IgD-negative memory B cell (primary cell): ENCODE results near the gene HK3. TPM values are rescaled to one million over a fixed set of nuclear protein-coding genes. Genes with fewer than 3 reads are reported as not detected.
A peak's percentile ranks its signal among the peaks of the same experiment; 100 is the strongest.

Experiments used
- H3K27ac Mint-ChIP-seq, 3 donors: one replicate each; pipeline ENCODE4 v1.8.0; 2020 to 2022; ENCODE audit warnings: mild to moderate bottlenecking in 3 of 3, mixed read lengths in 3 of 3, moderate library complexity in 1 of 3
- H3K27me3 Mint-ChIP-seq: one replicate; pipeline ENCODE4 v1.8.0; 2021; ENCODE audit warnings: mixed read lengths
- H3K36me3 Mint-ChIP-seq: one replicate; pipeline ENCODE4 v1.8.0; 2020; ENCODE audit warnings: mild to moderate bottlenecking, mixed read lengths
- H3K4me1 Mint-ChIP-seq, 3 donors: one replicate each; pipeline ENCODE4 v1.8.0; 2020 to 2022; ENCODE audit warnings: mixed read lengths in 3 of 3, mild to moderate bottlenecking in 1 of 3
- H3K4me3 Mint-ChIP-seq, 4 donors: one replicate each; pipeline ENCODE4 v1.8.0; 2020 to 2022; ENCODE audit warnings: mild to moderate bottlenecking in 4 of 4, mixed read lengths in 4 of 4, moderate library complexity in 3 of 4
- H3K9me3 Mint-ChIP-seq, 3 donors: one replicate each; pipeline ENCODE4 v1.8.0; 2020 to 2021; ENCODE audit warnings: mixed read lengths in 3 of 3, mild to moderate bottlenecking in 1 of 3
- polyA plus RNA-seq: library from polyadenylated mRNA; unstranded; fragments of 300-500 nt; fragmentation: Illumina TruSeq; gene quantifications from one replicate; pipeline ENCODE4 v1.2.3, GENCODE V29; 2021

HK3 gene
- polyA plus RNA-seq, 1 donor from 2014 or later = not detected

GRCh38 chr5:176916337-176916736 lies 17.2 kb upstream of the HK3 start:
- Mint-ChIP-seq H3K9me3 (no peaks in the 10 kb centered on the region), H3K4me3 (no peak overlapping the region), H3K4me1 (no peaks in the 10 kb centered on the region), H3K36me3 (peaks cover 10% of the 10 kb centered on the region), H3K27me3 (no peaks in the 10 kb centered on the region), H3K27ac (no peak overlapping the region)

GRCh38 chr5:176915906-176916305 lies 16.8 kb upstream of the HK3 start:
- Mint-ChIP-seq H3K4me1 (no peaks in the 10 kb centered on the region), H3K36me3 (peaks cover 10% of the 10 kb centered on the region), H3K9me3 (no peaks in the 10 kb centered on the region), H3K27me3 (no peaks in the 10 kb centered on the region), H3K27ac (no peak overlapping the region), H3K4me3 (no peak overlapping the region)

- peaks cover 0 to 3% (median 0%) of the 10 kb centered on the region in 3 donors for H3K4me1 Mint-ChIP-seq
- H3K4me3 Mint-ChIP-seq = no peak overlapping the region
- H3K27me3 Mint-ChIP-seq = no peaks in the 10 kb centered on the region
- H3K36me3 Mint-ChIP-seq = peaks cover 4% of the 10 kb centered on the region
- H3K9me3 Mint-ChIP-seq = no peaks in the 10 kb centered on the region
- H3K27ac Mint-ChIP-seq = peak overlapping the region in 1 of 3 donors; percentile 12
Measured at GRCh38 chr5:176912115-176912514, 13.0 kb upstream of the HK3 start.

GRCh38 chr5:176908675-176909368 lies 9.7 kb upstream of the HK3 start:
- no peak overlapping the region for H3K4me3 Mint-ChIP-seq
- H3K4me1 Mint-ChIP-seq = peaks cover 0 to 3% (median 0%) of the 10 kb centered on the region in 3 donors
- peaks cover 2% of the 10 kb centered on the region for H3K36me3 Mint-ChIP-seq
- H3K27me3 Mint-ChIP-seq = no peaks in the 10 kb centered on the region
- no peaks in the 10 kb centered on the region for H3K9me3 Mint-ChIP-seq
- H3K27ac Mint-ChIP-seq = no peak overlapping the region

- Mint-ChIP-seq H3K4me3 (no peak overlapping the region), H3K27ac (no peak overlapping the region), H3K4me1 (peaks cover under 1 to 5% (median 3%) of the 10 kb centered on the region in 3 donors), H3K27me3 (no peaks in the 10 kb centered on the region), H3K36me3 (peaks cover 2% of the 10 kb centered on the region), H3K9me3 (no peaks in the 10 kb centered on the region)
Measured at GRCh38 chr5:176906796-176907195, 7.7 kb upstream of the HK3 start.

GRCh38 chr5:176906126-176906525 lies 7.0 kb upstream of the HK3 start:
- Mint-ChIP-seq H3K9me3 (no peaks in the 10 kb centered on the region), H3K36me3 (peaks cover 3% of the 10 kb centered on the region), H3K27me3 (no peaks in the 10 kb centered on the region), H3K4me3 (no peak overlapping the region), H3K27ac (no peak overlapping the region), H3K4me1 (peaks cover 2 to 8% (median 5%) of the 10 kb centered on the region in 3 donors)

- H3K9me3 Mint-ChIP-seq = no peaks in the 10 kb centered on the region
- H3K4me3 Mint-ChIP-seq = no peak overlapping the region
- no peaks in the 10 kb centered on the region for H3K27me3 Mint-ChIP-seq
- peaks cover 5% of the 10 kb centered on the region for H3K36me3 Mint-ChIP-seq
- H3K27ac Mint-ChIP-seq = no peak overlapping the region
- H3K4me1 Mint-ChIP-seq = peaks cover 4 to 13% (median 11%) of the 10 kb centered on the region in 3 donors
Measured at GRCh38 chr5:176904276-176904675, 5.1 kb upstream of the HK3 start.

- Mint-ChIP-seq H3K27ac (peak overlapping the region in 1 of 3 donors; percentile 59), H3K36me3 (peaks cover 5% of the 10 kb centered on the region), H3K4me1 (peaks cover 6 to 14% (median 14%) of the 10 kb centered on the region in 3 donors), H3K4me3 (no peak overlapping the region), H3K9me3 (no peaks in the 10 kb centered on the region), H3K27me3 (no peaks in the 10 kb centered on the region)
Measured at GRCh38 chr5:176902911-176903664, 3.9 kb upstream of the HK3 start.

GRCh38 chr5:176902102-176902814 lies 3.1 kb upstream of the HK3 start:
- Mint-ChIP-seq H3K27ac (no peak overlapping the region), H3K9me3 (no peaks in the 10 kb centered on the region), H3K27me3 (no peaks in the 10 kb centered on the region), H3K4me1 (peaks cover 6 to 14% (median 14%) of the 10 kb centered on the region in 3 donors), H3K4me3 (no peak overlapping the region), H3K36me3 (peaks cover 5% of the 10 kb centered on the region)

GRCh38 chr5:176901260-176902101 lies 2.3 kb upstream of the HK3 start:
- peaks cover 5% of the 10 kb centered on the region for H3K36me3 Mint-ChIP-seq
- no peak overlapping the region for H3K4me3 Mint-ChIP-seq
- peaks cover 6 to 14% (median 14%) of the 10 kb centered on the region in 3 donors for H3K4me1 Mint-ChIP-seq
- no peaks in the 10 kb centered on the region for H3K9me3 Mint-ChIP-seq
- no peaks in the 10 kb centered on the region for H3K27me3 Mint-ChIP-seq
- peak overlapping the region in 1 of 3 donors; percentile 13 for H3K27ac Mint-ChIP-seq

GRCh38 chr5:176900780-176901204 lies 1.6 kb upstream of the HK3 start:
- no peak overlapping the region for H3K4me3 Mint-ChIP-seq
- H3K9me3 Mint-ChIP-seq = no peaks in the 10 kb centered on the region
- H3K36me3 Mint-ChIP-seq = peaks cover 6% of the 10 kb centered on the region
- H3K27me3 Mint-ChIP-seq = no peaks in the 10 kb centered on the region
- H3K27ac Mint-ChIP-seq = peak overlapping the region in 1 of 3 donors; percentile 75
- H3K4me1 Mint-ChIP-seq = peaks cover 6 to 14% (median 14%) of the 10 kb centered on the region in 3 donors

GRCh38 chr5:176899946-176900779 lies 1.0 kb upstream of the HK3 start:
- Mint-ChIP-seq H3K27me3 (peaks cover 4% of the 10 kb centered on the region), H3K36me3 (peaks cover 7% of the 10 kb centered on the region), H3K9me3 (no peaks in the 10 kb centered on the region), H3K4me1 (peaks cover 6 to 14% (median 14%) of the 10 kb centered on the region in 3 donors), H3K27ac (peak overlapping the region in 1 of 3 donors; percentile 75), H3K4me3 (no peak overlapping the region)

- H3K4me1 Mint-ChIP-seq = peaks cover 6 to 14% (median 13%) of the 10 kb centered on the region in 3 donors
- H3K4me3 Mint-ChIP-seq = no peak overlapping the region
- peaks cover 7% of the 10 kb centered on the region for H3K36me3 Mint-ChIP-seq
- no peaks in the 10 kb centered on the region for H3K9me3 Mint-ChIP-seq
- peaks cover 4% of the 10 kb centered on the region for H3K27me3 Mint-ChIP-seq
- no peak overlapping the region for H3K27ac Mint-ChIP-seq
Measured at GRCh38 chr5:176897263-176897662, 1.9 kb downstream of the HK3 start.

- Mint-ChIP-seq H3K4me1 (peaks cover 4 to 10% (median 7%) of the 10 kb centered on the region in 3 donors), H3K9me3 (no peaks in the 10 kb centered on the region), H3K4me3 (no peak overlapping the region), H3K27ac (no peak overlapping the region), H3K36me3 (peaks cover 2% of the 10 kb centered on the region), H3K27me3 (peaks cover 6% of the 10 kb centered on the region)
Measured at GRCh38 chr5:176895831-176896230, 3.3 kb downstream of the HK3 start.
